Stomach (tissue), 4 donors: ENCODE data around the gene RAB30.

ENCODE experiments used
- CTCF ChIP-seq, 7 experiments: fragments of 450-650 bp in 4 of 7; fragments of 200-600 bp in 3 of 7; sonication (generic) in 3 of 7; IDR thresholded peaks; one replicate each; pipeline ENCODE4 v1.5.1; 2016 to 2019; ENCODE audit warnings: antibody characterized with exemption in 7 of 7, control low read depth in 2 of 7, mild to moderate bottlenecking in 1 of 7
- POLR2A ChIP-seq, 4 donors: fragments of 450-650 bp; IDR thresholded peaks; one replicate each; pipeline ENCODE4 v1.6.1; 2016; ENCODE audit warnings: antibody characterized with exemption in 4 of 4, control low read depth in 2 of 4, mild to moderate bottlenecking in 1 of 4, moderate library complexity in 1 of 4
- POLR2AphosphoS5 ChIP-seq, 3 donors: sonication (generic); formaldehyde crosslinking; IDR thresholded peaks; one replicate each; pipeline ENCODE4 v1.6.1; 2016; ENCODE audit warnings: antibody characterized with exemption in 3 of 3

- TF ChIP-seq CTCF (IDR thresholded peaks at IDR 0.05) = no peak
- no peak for TF ChIP-seq POLR2AphosphoS5 (IDR thresholded peaks at IDR 0.05)
- no peak for TF ChIP-seq POLR2A (IDR thresholded peaks at IDR 0.05)
These were observed 89.8 kb downstream of the RAB30 start for GRCh38 chr11:82981852-82982251.
